Lung (tissue), 12 donors: ENCODE data around the gene PCGF3. TPM values are rescaled to one million over a fixed set of nuclear protein-coding genes. Genes with fewer than 3 reads are reported as not detected.

ENCODE experiments used
- ATAC-seq: fragments of 200-7000 bp; cut with Tn5 transposase; one replicate; pipeline ENCODE4 v1.9.1; 2020; ENCODE audit warnings: moderate number of reproducible peaks; ENCODE audit not compliant: insufficient read depth, low FRiP score
- DNase-seq, 3 donors: peaks; one replicate each; pipeline ENCODE4 v3.0.0-alpha.2; 2013 to 2017
- H3K27ac ChIP-seq, 2 donors: one replicate each; pipeline ENCODE4 v1.5.1; 2013; ENCODE audit warnings: mild to moderate bottlenecking in 2 of 2, moderate library complexity in 2 of 2, control low read depth in 1 of 2, inconsistent platforms in 1 of 2, low read depth in 1 of 2, low read length in 1 of 2
- H3K27me3 ChIP-seq, 3 donors: one replicate each; pipeline ENCODE4 v1.5.1; 2013; ENCODE audit warnings: low read length in 2 of 3; ENCODE audit not compliant: control insufficient read depth in 3 of 3, insufficient read depth in 3 of 3
- H3K36me3 ChIP-seq, 4 donors: one replicate each; pipeline ENCODE4 v1.5.1; 2013; ENCODE audit warnings: low read length in 4 of 4, mild to moderate bottlenecking in 1 of 4, moderate library complexity in 1 of 4; ENCODE audit not compliant: control insufficient read depth in 4 of 4, insufficient read depth in 4 of 4
- H3K4me1 ChIP-seq, 5 donors: one replicate each; pipeline ENCODE4 v1.5.1; 2013; ENCODE audit warnings: low read length in 5 of 5, mild to moderate bottlenecking in 2 of 5, moderate library complexity in 1 of 5; ENCODE audit not compliant: control insufficient read depth in 5 of 5, insufficient read depth in 5 of 5
- H3K4me3 ChIP-seq: one replicate; pipeline ENCODE4 v1.5.1; 2013; ENCODE audit warnings: mild to moderate bottlenecking, control low read depth, moderate library complexity
- H3K9ac ChIP-seq, 2 donors: one replicate each; pipeline ENCODE4 v1.5.1; 2013; ENCODE audit warnings: low read length in 2 of 2, control low read depth in 1 of 2; ENCODE audit not compliant: insufficient read depth in 1 of 2
- H3K9me3 ChIP-seq, 4 donors: one replicate each; pipeline ENCODE4 v1.5.1; 2013; ENCODE audit warnings: low read length in 3 of 4, mild to moderate bottlenecking in 1 of 4, moderate library complexity in 1 of 4; ENCODE audit not compliant: control insufficient read depth in 4 of 4, insufficient read depth in 3 of 4
- WGBS, 2 donors: extraction: QIAGEN DNeasy Blood & Tissue Kit; methylation state at CpG; one replicate each; pipeline ENCODE4 v1.1.7; 2013; 5-methylcytosine and 5-hydroxymethylcytosine counted together
- polyA plus RNA-seq, 2 donors: library from polyadenylated mRNA; stranded (reverse); fragments of 200-250 nt; gene quantifications; one replicate each; pipeline ENCODE4 v1.2.1, GENCODE V29; 2013
- total RNA-seq, 2 donors: library from RNA; depleted of rRNA in 1 of 2; stranded (reverse); fragments of >200 nt in 1 of 2; gene quantifications; one replicate each; pipeline ENCODE4 v1.2.1, GENCODE V29; 2014 to 2021
- TF ChIP-seq, protein P1 (sequence below): IDR thresholded peaks from 2 replicates; pipeline ENCODE4 v1.5.1; 2012; ENCODE audit warnings: mild to moderate bottlenecking; ENCODE audit errors: control extremely low read depth, extremely low read depth
- donor health status: control.
- donor health status: control.
- donor health status: Bipolar disorder and iron deficiency.
- donor health status: healthy.
- donor health status: DM: yes; HTN: yes; CAD: no.

PCGF3 gene
- total and polyA plus RNA-seq, 4 donors: 29.3 to 66.8 (median 43.3) TPM

DNA sequence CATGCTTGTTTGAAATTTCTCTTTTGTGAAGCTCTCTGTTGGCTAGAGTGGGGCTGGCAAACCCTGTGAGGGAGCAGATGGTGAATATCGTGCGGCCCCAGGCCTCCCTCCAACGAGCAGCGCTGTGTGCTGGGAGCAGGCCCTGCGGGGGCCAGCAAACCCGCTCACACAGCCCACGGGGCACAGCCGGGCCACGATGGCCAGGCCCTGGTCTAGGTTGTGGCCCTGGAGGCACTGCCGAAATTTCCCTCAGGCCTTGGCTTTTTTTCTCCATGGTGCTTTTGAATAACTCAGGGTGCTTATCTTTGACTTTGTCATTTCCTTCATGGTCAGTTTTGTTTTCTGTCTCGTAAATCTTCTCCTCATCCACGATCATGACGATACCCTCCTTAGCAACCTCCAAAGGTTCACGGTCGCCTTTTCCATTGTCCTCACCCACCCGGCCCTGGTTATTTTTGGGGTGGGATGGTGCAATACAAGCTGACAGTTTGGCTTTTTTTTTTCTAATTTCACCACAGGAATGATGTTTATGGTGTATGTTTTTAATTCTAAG lies 20.7 kb downstream of the PCGF3 start:
- Histone ChIP-seq H3K27ac (peak overlapping the region in 1 of 2 donors; percentile 28), H3K9me3 (peaks cover 0 to 3% (median 0%) of the 10 kb centered on the region in 4 donors), H3K4me1 (peaks cover 0 to 14% (median 0%) of the 10 kb centered on the region in 5 donors), H3K4me3 (no peak overlapping the region), H3K9ac (no peak overlapping the region), H3K27me3 (no peaks in the 10 kb centered on the region), H3K36me3 (peaks cover 0 to 21% (median 13%) of the 10 kb centered on the region in 4 donors)
- TF ChIP-seq, protein P1, sequence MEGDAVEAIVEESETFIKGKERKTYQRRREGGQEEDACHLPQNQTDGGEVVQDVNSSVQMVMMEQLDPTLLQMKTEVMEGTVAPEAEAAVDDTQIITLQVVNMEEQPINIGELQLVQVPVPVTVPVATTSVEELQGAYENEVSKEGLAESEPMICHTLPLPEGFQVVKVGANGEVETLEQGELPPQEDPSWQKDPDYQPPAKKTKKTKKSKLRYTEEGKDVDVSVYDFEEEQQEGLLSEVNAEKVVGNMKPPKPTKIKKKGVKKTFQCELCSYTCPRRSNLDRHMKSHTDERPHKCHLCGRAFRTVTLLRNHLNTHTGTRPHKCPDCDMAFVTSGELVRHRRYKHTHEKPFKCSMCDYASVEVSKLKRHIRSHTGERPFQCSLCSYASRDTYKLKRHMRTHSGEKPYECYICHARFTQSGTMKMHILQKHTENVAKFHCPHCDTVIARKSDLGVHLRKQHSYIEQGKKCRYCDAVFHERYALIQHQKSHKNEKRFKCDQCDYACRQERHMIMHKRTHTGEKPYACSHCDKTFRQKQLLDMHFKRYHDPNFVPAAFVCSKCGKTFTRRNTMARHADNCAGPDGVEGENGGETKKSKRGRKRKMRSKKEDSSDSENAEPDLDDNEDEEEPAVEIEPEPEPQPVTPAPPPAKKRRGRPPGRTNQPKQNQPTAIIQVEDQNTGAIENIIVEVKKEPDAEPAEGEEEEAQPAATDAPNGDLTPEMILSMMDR: no peak
- no peak for ATAC-seq
- no peak for DNase-seq
- 38 to 49% methylated on average over 16 of the region's 16 CpGs for WGBS, 2 donors

DNA sequence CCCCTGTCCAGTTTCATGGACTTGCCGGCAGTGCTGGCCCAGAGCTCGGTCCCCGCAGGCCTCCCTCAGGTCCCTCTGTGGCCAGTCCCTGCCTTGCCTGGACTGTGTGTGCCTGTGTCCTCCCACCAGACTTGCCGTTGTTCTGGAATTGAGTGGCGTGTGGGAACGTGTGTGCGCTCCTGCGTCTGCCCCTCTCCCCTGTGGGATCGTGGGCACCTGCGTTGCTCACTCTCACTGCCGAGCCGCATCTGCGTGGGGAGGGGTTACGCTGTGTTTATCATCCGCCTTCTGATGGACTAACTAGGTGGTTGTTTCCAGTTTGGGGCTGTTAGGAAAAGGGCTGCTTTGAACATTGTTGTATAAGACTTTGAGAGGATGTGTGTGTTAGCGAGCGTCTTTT lies 21.2 kb downstream of the PCGF3 start:
- no peaks in the 10 kb centered on the region for H3K27me3 ChIP-seq
- 73 to 78% methylated on average over 17 of the region's 17 CpGs for WGBS, 2 donors
- TF ChIP-seq, protein P1: no peak
- no peak for ATAC-seq
- peaks cover 0 to 3% (median 0%) of the 10 kb centered on the region in 4 donors for H3K9me3 ChIP-seq
- peak overlapping the region in 1 of 2 donors; percentile 1 for H3K27ac ChIP-seq
- DNase-seq: no peak
- H3K36me3 ChIP-seq: peaks cover 0 to 21% (median 13%) of the 10 kb centered on the region in 4 donors
- H3K9ac ChIP-seq: no peak overlapping the region
- H3K4me1 ChIP-seq: peaks cover 0 to 9% (median 0%) of the 10 kb centered on the region in 5 donors
- no peak overlapping the region for H3K4me3 ChIP-seq

DNA sequence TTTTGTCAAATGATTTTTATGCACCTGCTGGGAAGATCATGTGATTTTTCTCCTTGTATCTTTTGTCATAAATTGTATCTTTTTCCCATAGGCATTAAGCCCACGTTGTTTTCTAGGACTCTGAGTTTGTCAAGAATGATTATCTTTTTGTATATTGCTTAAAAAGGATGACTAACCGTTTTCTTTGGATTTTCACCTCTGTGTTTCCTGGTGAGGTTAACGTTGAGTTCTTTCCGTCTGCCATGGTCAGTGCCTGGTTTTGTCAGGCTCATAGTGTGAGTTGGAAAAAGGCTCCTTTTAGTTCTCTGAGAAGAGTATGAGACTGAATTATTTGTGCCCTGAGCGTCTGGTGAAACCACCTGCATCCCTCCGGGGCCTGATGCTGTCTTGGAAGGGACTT lies 21.9 kb downstream of the PCGF3 start:
- DNase-seq (no peak), ATAC-seq (no peak)
- H3K27me3 ChIP-seq: no peaks in the 10 kb centered on the region
- no peak overlapping the region for H3K27ac ChIP-seq
- no peak overlapping the region for H3K4me3 ChIP-seq
- WGBS, 2 donors: 78 to 79% methylated on average over 6 of the region's 6 CpGs
- H3K4me1 ChIP-seq: peaks cover 0 to 5% (median 0%) of the 10 kb centered on the region in 5 donors
- H3K9ac ChIP-seq: no peak overlapping the region
- H3K9me3 ChIP-seq: peaks cover 0 to 3% (median 0%) of the 10 kb centered on the region in 4 donors
- peaks cover 0 to 20% (median 13%) of the 10 kb centered on the region in 4 donors for H3K36me3 ChIP-seq
- TF ChIP-seq, protein P1: no peak
